Keratinocyte (primary cell): Measurements from ENCODE around the gene SEC14L2.

Source experiments
- CTCF ChIP-seq, 3 experiments: IDR thresholded peaks in 1 of 3; conservative IDR thresholded peaks in 1 of 3; optimal IDR thresholded peaks in 1 of 3; 2 replicates in 2 of 3; 3 replicates in 1 of 3; pipeline versions ENCODE3 to v1.5.1; 2011; ENCODE audit warnings: low read length in 3 of 3, mild to moderate bottlenecking in 3 of 3, moderate library complexity in 2 of 3, control low read depth in 1 of 3, inconsistent platforms in 1 of 3; ENCODE audit not compliant: insufficient read depth in 2 of 3; ENCODE audit errors: extremely low read depth in 1 of 3
- EZH2 ChIP-seq: IDR thresholded peaks from one replicate; pipeline ENCODE4 v1.6.1; 2012; ENCODE audit warnings: inconsistent platforms, mild to moderate bottlenecking, low read length, moderate library complexity

GRCh38 chr22:30371981-30372380, 24.8 kb upstream of the SEC14L2 start:
- TF ChIP-seq CTCF (optimal IDR thresholded peaks at IDR 0.05 in 1 of 3, IDR thresholded peaks at IDR 0.05 in 1 of 3, conservative IDR thresholded peaks at IDR 0.05 in 1 of 3; ENCODE audit: extremely low read depth in 1 of 3, insufficient read depth in 2 of 3, low read length in 3 of 3) = no peak
- no peak for TF ChIP-seq EZH2
